HepG2 (cell line): ENCODE measurements around the gene PRR36. TPM values are rescaled to one million over a fixed set of nuclear protein-coding genes. Genes with fewer than 3 reads are reported as not detected.

Experiments
- AGO2 ChIP-seq: fragments of 200-400 bp; formaldehyde crosslinking; optimal IDR thresholded peaks from 2 replicates; pipeline ENCODE3; 2017; ENCODE audit warnings: mild to moderate bottlenecking, low read depth, low read length, moderate library complexity
- ATRX ChIP-seq: sonication (generic); formaldehyde crosslinking; IDR thresholded peaks from 2 replicates; pipeline ENCODE4 v1.4.0; 2020; ENCODE audit warnings: missing genetic modification reagents, borderline replicate concordance
- BATF2 ChIP-seq: sonication (generic); formaldehyde crosslinking; IDR thresholded peaks from 2 replicates; pipeline ENCODE4 v1.8.0; 2022; ENCODE audit warnings: mild to moderate bottlenecking, missing genetic modification reagents, moderate library complexity
- DPF2 ChIP-seq: sonication (generic); formaldehyde crosslinking; IDR thresholded peaks from 2 replicates; pipeline ENCODE4 v1.4.0; 2020; ENCODE audit warnings: mild to moderate bottlenecking, low read depth, missing genetic modification reagents, borderline replicate concordance
- SRF ChIP-seq: IDR thresholded peaks from 2 replicates; pipeline ENCODE4 v1.6.1; 2011; ENCODE audit warnings: mild to moderate bottlenecking, low read depth, low read length, moderate library complexity
- ZNF232 ChIP-seq: sonication (generic); formaldehyde crosslinking; IDR thresholded peaks from 2 replicates; pipeline ENCODE4 v1.4.0; 2020; ENCODE audit warnings: missing genetic modification reagents, borderline replicate concordance
- ZNF569 ChIP-seq: sonication (generic); formaldehyde crosslinking; IDR thresholded peaks from 2 replicates; pipeline ENCODE4 v1.5.0; 2020; ENCODE audit warnings: mild to moderate bottlenecking, missing genetic modification reagents, moderate library complexity, borderline replicate concordance
- ZNF615 ChIP-seq: sonication (generic); formaldehyde crosslinking; IDR thresholded peaks from 2 replicates; pipeline ENCODE4 v1.5.0; 2020; ENCODE audit warnings: mild to moderate bottlenecking, missing genetic modification reagents, borderline replicate concordance
- ZNF816 ChIP-seq: sonication (generic); formaldehyde crosslinking; IDR thresholded peaks from 2 replicates; pipeline ENCODE4 v1.8.0; 2022; ENCODE audit warnings: missing genetic modification reagents, mild to moderate bottlenecking, borderline replicate concordance
- polyA plus RNA-seq, 8 experiments: library from polyadenylated mRNA; depleted of rRNA in 3 of 8; stranded (reverse) in 7 of 8; unstranded in 1 of 8; fragments of >200 nt; fragmentation: Illumina TruSeq in 4 of 8; extraction: Trizol in 4 of 8; gene quantifications; 2 replicates each; pipeline versions ENCODE4 v1.2.1 to v1.2.3, GENCODE V29; 2011 to 2016; ENCODE audit warnings: low read depth in 4 of 8, missing spikeins in 1 of 8, mixed read lengths in 1 of 8; ENCODE audit not compliant: insufficient read depth in 1 of 8
- total RNA-seq, 5 experiments: library from RNA; depleted of rRNA; stranded (reverse); fragments of >200 nt; fragmentation: Illumina TruSeq; extraction: Trizol; gene quantifications; 2 replicates each; pipeline ENCODE4 v1.2.3, GENCODE V29; 2016; ENCODE audit warnings: low read depth in 1 of 5
- TF ChIP-seq, protein P1 (sequence below): sonication (generic); formaldehyde crosslinking; IDR thresholded peaks from 2 replicates; pipeline ENCODE4 v1.9.0; 2022; ENCODE audit warnings: low read depth, missing genetic modification reagents
- TF ChIP-seq, protein P2 (sequence below), 2 experiments: sonication (generic) in 1 of 2; formaldehyde crosslinking in 1 of 2; IDR thresholded peaks; 2 replicates each; pipeline versions ENCODE4 v1.4.0 to v1.6.1; 2018 to 2020; ENCODE audit warnings: missing genetic modification reagents in 2 of 2, borderline replicate concordance in 1 of 2, low read depth in 1 of 2, mild to moderate bottlenecking in 1 of 2, missing biosample characterization in 1 of 2
- TF ChIP-seq, protein P3 (sequence below): IDR thresholded peaks from 2 replicates; pipeline ENCODE4 v1.6.1; 2012; ENCODE audit warnings: low read length, improper control_type of control experiment
- TF ChIP-seq, protein P4 (sequence below): sonication (generic); formaldehyde crosslinking; IDR thresholded peaks from 2 replicates; pipeline ENCODE4 v1.4.0; 2020; ENCODE audit warnings: low read depth, missing genetic modification reagents

The PRR36 gene
- total and polyA plus RNA-seq, 2 of the 13 experiments (the other 11 are each of a cell fraction or from before 2014, with no cell fraction given), result 0.07 to 0.17 TPM

GRCh38 chr19:7852851-7853769 lies 21.1 kb downstream of the PRR36 start (continued):
- no peak for TF ChIP-seq ZNF615 (CRISPR knock-in tag)
- TF ChIP-seq DPF2, result no peak; the same call in 1 of the 2 replicates
- TF ChIP-seq, protein P1, sequence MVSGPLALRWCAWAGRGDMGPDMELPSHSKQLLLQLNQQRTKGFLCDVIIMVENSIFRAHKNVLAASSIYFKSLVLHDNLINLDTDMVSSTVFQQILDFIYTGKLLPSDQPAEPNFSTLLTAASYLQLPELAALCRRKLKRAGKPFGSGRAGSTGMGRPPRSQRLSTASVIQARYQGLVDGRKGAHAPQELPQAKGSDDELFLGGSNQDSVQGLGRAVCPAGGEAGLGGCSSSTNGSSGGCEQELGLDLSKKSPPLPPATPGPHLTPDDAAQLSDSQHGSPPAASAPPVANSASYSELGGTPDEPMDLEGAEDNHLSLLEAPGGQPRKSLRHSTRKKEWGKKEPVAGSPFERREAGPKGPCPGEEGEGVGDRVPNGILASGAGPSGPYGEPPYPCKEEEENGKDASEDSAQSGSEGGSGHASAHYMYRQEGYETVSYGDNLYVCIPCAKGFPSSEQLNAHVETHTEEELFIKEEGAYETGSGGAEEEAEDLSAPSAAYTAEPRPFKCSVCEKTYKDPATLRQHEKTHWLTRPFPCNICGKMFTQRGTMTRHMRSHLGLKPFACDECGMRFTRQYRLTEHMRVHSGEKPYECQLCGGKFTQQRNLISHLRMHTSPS (CRISPR knock-in tag), result peak; percentile 95; the same call in 1 of the 2 replicates
- no peak for TF ChIP-seq AGO2
- no peak; the same call in 1 of the 2 replicates for TF ChIP-seq ZNF816 (CRISPR knock-in tag)
- TF ChIP-seq ZNF232 (CRISPR knock-in tag), result peak; percentile 94; the same call in 1 of the 2 replicates
- TF ChIP-seq, protein P2, sequence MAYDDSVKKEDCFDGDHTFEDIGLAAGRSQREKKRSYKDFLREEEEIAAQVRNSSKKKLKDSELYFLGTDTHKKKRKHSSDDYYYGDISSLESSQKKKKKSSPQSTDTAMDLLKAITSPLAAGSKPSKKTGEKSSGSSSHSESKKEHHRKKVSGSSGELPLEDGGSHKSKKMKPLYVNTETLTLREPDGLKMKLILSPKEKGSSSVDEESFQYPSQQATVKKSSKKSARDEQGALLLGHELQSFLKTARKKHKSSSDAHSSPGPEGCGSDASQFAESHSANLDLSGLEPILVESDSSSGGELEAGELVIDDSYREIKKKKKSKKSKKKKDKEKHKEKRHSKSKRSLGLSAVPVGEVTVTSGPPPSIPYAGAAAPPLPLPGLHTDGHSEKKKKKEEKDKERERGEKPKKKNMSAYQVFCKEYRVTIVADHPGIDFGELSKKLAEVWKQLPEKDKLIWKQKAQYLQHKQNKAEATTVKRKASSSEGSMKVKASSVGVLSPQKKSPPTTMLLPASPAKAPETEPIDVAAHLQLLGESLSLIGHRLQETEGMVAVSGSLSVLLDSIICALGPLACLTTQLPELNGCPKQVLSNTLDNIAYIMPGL (CRISPR knock-in tag; IDR thresholded peaks at IDR 0.05; ENCODE audit: borderline replicate concordance in 1 of 2, low read depth in 1 of 2), result peak; percentile 93 to 94
- TF ChIP-seq, protein P3, sequence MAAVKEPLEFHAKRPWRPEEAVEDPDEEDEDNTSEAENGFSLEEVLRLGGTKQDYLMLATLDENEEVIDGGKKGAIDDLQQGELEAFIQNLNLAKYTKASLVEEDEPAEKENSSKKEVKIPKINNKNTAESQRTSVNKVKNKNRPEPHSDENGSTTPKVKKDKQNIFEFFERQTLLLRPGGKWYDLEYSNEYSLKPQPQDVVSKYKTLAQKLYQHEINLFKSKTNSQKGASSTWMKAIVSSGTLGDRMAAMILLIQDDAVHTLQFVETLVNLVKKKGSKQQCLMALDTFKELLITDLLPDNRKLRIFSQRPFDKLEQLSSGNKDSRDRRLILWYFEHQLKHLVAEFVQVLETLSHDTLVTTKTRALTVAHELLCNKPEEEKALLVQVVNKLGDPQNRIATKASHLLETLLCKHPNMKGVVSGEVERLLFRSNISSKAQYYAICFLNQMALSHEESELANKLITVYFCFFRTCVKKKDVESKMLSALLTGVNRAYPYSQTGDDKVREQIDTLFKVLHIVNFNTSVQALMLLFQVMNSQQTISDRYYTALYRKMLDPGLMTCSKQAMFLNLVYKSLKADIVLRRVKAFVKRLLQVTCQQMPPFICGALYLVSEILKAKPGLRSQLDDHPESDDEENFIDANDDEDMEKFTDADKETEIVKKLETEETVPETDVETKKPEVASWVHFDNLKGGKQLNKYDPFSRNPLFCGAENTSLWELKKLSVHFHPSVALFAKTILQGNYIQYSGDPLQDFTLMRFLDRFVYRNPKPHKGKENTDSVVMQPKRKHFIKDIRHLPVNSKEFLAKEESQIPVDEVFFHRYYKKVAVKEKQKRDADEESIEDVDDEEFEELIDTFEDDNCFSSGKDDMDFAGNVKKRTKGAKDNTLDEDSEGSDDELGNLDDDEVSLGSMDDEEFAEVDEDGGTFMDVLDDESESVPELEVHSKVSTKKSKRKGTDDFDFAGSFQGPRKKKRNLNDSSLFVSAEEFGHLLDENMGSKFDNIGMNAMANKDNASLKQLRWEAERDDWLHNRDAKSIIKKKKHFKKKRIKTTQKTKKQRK, result no peak
- no peak for TF ChIP-seq ZNF569 (CRISPR knock-in tag)
- no peak for TF ChIP-seq SRF
- TF ChIP-seq, protein P4, sequence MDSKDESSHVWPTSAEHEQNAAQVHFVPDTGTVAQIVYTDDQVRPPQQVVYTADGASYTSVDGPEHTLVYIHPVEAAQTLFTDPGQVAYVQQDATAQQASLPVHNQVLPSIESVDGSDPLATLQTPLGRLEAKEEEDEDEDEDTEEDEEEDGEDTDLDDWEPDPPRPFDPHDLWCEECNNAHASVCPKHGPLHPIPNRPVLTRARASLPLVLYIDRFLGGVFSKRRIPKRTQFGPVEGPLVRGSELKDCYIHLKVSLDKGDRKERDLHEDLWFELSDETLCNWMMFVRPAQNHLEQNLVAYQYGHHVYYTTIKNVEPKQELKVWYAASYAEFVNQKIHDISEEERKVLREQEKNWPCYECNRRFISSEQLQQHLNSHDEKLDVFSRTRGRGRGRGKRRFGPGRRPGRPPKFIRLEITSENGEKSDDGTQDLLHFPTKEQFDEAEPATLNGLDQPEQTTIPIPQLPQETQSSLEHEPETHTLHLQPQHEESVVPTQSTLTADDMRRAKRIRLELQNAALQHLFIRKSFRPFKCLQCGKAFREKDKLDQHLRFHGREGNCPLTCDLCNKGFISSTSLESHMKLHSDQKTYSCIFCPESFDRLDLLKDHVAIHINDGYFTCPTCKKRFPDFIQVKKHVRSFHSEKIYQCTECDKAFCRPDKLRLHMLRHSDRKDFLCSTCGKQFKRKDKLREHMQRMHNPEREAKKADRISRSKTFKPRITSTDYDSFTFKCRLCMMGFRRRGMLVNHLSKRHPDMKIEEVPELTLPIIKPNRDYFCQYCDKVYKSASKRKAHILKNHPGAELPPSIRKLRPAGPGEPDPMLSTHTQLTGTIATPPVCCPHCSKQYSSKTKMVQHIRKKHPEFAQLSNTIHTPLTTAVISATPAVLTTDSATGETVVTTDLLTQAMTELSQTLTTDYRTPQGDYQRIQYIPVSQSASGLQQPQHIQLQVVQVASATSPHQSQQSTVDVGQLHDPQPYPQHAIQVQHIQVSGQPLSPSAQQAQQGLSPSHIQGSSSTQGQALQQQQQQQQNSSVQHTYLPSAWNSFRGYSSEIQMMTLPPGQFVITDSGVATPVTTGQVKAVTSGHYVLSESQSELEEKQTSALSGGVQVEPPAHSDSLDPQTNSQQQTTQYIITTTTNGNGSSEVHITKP (CRISPR knock-in tag), result peak; percentile 80
- TF ChIP-seq ATRX (CRISPR knock-in tag), result no peak
- no peak for TF ChIP-seq BATF2 (CRISPR knock-in tag)
